GM12891 (cell line): ENCODE results near the gene EEF1AKMT2.

Experiments
- DNase-seq: peaks from one replicate; pipeline ENCODE4 v3.0.0; 2011; ENCODE audit warnings: low spot score; ENCODE audit not compliant: insufficient read length
- FAIRE-seq: peaks from 2 replicates; lab custom pipeline; 2011; peaks lifted over from hg19 to GRCh38; lab: Jason Lieb, UNC
- PAX5 ChIP-seq: IDR thresholded peaks from 2 replicates; pipeline ENCODE4 v1.6.1; 2011; ENCODE audit warnings: low read length, moderate library complexity, mild to moderate bottlenecking; ENCODE audit not compliant: insufficient read depth, severe bottlenecking
- POLR2A ChIP-seq: IDR thresholded peaks from 2 replicates; pipeline ENCODE4 v1.6.1; 2011; ENCODE audit warnings: low read depth, low read length, control low read depth
- POLR2AphosphoS5 ChIP-seq: IDR thresholded peaks from 2 replicates; pipeline ENCODE4 v1.6.1; 2011; ENCODE audit warnings: low read depth, low read length, control low read depth
- POU2F2 ChIP-seq: IDR thresholded peaks from 2 replicates; pipeline ENCODE4 v1.6.1; 2011; ENCODE audit warnings: low read depth, mild to moderate bottlenecking, control low read depth, low read length, moderate library complexity
- SPI1 ChIP-seq: IDR thresholded peaks from 2 replicates; pipeline ENCODE4 v1.6.1; 2011; ENCODE audit warnings: low read depth, low read length, control low read depth
- TAF1 ChIP-seq: IDR thresholded peaks from 2 replicates; pipeline ENCODE4 v1.6.1; 2011; ENCODE audit warnings: low read depth, low read length, control low read depth

The EEF1AKMT2 gene

DNA sequence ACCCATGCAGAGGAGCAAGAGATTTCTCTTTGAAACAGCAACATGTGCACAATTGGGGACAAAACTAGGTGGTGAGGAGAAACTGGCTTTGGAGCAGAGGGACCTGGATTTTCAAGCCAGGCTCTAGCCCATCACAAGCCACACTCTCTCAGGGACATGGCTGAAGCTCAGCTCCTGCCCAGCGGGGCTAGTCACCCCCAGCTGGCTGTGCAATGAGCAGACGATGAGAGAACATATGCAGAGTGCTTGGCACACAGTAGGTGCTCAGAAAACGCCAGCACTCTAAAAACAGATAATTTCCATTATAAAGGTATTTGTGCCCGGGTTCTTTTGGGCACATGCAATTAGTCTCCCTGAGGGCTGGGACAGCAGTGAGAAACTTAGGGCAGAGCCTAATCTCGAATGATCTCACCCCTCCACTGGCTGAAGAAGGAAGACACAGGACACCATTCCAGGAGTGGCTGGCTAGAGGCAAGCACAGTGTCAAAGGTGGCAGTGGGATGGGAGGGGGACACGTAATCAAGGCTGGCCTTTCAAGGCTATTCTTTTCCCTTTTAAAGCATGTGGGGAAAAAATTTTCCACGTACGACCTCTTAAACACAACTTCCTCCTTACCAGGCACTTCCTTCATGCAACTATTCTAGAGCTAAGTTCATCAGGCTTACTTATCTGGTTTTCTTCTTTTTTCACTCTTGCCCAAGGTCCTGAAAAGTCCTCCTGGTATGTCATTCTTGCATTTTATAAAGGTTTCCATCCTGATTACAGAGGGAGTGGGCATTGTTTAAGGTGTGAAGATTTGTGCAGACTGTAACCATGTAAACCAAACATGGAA is 62.6 kb downstream of the EEF1AKMT2 start:
- FAIRE-seq (peak; percentile 67), DNase-seq (no peak)
- TF ChIP-seq PAX5 = no peak
- TF ChIP-seq POU2F2 = no peak
- TF ChIP-seq POLR2A = no peak
- TF ChIP-seq TAF1 = no peak
- TF ChIP-seq SPI1 = no peak
- no peak for TF ChIP-seq POLR2AphosphoS5

DNA sequence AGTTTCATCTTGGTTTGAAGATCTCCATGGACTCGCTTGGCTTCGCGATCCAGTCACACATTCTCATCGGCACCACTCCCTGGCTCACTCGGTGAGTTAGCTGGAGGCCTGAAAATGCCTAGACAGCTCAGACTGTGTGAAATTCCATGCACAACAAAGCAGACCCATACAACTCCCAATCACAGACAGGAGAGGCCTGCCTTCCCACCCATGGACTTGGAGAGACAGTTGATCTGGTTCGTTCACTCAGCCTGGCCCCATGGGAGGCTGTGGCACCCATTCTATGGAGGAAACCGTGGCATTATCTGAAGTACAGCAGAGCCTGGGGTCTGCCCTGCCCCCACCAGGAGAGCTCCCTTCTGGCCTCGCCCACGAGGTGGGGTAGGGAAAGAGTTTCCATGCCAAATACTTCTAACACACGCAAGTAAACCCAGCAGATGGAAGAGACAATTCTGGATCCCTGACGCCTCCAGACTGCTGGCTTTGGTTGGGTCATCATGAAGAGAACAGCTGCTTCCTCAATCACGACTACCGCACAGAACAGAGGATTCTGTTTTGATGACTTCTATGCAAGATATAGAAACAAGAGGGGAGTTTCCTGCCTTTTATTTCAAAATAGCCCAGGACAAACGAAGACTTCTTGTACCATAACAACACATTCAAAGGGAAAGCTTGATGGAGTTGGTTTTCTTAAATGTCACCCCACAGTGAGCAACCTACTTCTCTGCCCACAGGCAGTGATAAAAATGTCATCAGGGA is 63.4 kb downstream of the EEF1AKMT2 start:
- TF ChIP-seq POLR2AphosphoS5 = no peak
- TF ChIP-seq PAX5 = no peak
- TF ChIP-seq SPI1 = no peak
- TF ChIP-seq POLR2A = no peak
- TF ChIP-seq POU2F2 = no peak
- no peak for TF ChIP-seq TAF1
- no peak for DNase-seq
- peak; percentile 79 for FAIRE-seq

DNA sequence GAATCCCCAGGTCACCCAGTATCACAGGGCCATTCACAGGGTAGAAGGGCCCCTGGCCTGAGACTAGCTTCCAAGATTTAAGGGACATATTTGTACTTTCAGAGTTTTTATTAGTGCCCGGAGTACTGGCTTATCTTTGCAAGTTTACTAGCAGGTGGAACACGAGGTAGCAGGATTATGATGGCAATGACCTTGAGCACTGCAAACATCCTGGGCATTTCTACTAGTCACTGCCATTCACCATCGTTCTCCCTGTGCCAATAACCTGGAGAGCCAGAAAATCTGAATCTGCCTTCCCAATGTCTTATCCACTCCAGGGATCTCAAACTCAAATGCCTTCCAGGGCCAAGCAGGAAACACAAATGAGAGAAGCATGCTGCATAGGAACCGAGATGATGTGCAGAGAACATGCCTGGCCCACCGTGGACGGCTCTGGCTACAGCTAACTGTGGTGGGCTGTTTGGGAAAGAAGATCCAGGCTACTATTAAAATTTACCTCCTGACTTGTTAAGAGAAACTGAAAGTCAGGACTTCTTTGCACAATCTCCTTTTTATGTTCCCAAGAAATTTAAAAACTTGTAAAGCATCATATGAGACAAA is 64.2 kb downstream of the EEF1AKMT2 start:
- FAIRE-seq = peak; percentile 51
- TF ChIP-seq POU2F2 = no peak
- TF ChIP-seq PAX5 = no peak
- no peak for TF ChIP-seq SPI1
- TF ChIP-seq TAF1 = no peak
- no peak for TF ChIP-seq POLR2AphosphoS5
- no peak for TF ChIP-seq POLR2A
- DNase-seq = no peak

DNA sequence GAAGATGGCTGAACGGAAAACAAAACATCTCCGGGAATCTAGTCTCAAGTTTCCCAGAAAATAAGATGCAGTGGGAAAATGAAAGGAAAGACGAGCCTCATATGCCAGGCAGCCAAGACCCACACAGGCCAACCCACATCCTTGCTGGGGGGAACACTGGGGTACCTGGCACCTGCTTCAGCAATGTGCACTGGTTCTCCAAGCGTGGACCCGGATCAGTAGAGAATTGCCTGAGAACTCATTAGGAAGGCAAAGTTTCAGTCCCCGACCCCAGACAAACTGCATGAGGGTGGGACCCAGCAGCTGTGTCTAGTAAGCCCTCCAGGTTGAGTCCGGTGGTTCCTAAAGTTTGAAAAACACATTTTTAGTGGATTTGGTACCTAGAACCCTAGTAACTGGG is 65.9 kb downstream of the EEF1AKMT2 start:
- DNase-seq (no peak), FAIRE-seq (no peak)
- TF ChIP-seq POLR2AphosphoS5 (no peak), TAF1 (no peak), POLR2A (no peak), POU2F2 (no peak), PAX5 (no peak), SPI1 (no peak)

DNA sequence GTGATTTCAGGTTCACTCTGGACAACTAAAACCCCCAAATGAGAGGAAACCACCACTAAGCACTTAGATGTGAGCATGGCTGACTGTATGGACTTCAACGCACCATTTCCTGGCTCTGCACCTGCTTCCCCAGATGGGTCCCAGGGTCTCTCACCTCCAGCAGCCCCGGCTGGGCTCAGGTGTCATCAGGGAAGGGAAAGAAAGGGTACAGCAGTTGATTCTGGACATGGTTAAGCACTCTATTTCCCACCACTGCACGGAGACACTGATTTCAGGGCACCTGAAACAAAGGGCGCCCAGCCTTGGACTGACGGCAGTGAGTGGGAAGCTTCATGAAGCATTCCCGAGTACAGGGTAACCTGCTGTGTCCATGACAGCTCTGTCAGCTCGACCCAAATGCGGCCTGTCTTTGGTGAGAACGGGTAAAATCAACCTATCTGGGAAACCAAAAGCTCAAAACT is 66.5 kb downstream of the EEF1AKMT2 start:
- DNase-seq = no peak
- FAIRE-seq = peak; percentile 35
- no peak for TF ChIP-seq POLR2AphosphoS5
- TF ChIP-seq POLR2A = no peak
- no peak for TF ChIP-seq SPI1
- TF ChIP-seq PAX5 = no peak
- no peak for TF ChIP-seq POU2F2
- no peak for TF ChIP-seq TAF1

DNA sequence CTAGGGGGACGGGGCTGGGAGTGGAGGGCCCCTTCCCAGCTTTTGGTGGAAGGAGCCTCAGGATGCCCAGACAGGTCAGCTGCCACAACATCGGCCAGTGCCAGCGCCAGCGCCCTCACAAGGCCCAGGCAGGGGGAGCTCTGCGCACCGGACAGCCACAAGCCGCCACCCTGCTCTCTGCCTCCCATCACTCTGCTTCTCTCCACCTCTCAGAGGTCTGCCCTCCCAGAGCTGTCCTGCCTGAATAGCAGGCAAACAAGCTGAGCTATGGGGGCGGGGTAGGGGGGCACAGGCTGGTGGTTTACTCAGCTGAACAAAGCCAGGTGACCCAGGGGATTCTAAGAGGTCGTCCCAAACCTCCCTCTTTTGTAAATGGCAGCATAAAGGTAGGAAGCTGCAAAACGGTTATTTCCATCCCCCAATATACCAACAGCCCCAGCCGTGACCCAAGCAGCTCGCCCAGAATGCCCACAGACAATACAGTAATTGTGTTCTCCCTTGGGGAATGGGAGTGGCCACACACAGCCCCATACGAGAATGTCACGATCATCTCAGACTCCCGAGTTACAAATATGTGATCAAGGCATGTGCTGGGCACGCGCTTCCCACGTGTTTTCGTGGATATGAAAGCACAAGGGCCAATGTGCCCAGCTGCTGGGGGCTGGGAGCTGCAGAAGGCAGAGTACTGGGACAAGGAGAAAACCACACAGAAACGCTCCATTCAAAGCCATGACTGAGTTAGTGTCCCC is 67.2 kb downstream of the EEF1AKMT2 start:
- FAIRE-seq (no peak), DNase-seq (no peak)
- TF ChIP-seq SPI1 (no peak), POU2F2 (no peak), PAX5 (no peak), TAF1 (no peak), POLR2AphosphoS5 (no peak), POLR2A (no peak)

DNA sequence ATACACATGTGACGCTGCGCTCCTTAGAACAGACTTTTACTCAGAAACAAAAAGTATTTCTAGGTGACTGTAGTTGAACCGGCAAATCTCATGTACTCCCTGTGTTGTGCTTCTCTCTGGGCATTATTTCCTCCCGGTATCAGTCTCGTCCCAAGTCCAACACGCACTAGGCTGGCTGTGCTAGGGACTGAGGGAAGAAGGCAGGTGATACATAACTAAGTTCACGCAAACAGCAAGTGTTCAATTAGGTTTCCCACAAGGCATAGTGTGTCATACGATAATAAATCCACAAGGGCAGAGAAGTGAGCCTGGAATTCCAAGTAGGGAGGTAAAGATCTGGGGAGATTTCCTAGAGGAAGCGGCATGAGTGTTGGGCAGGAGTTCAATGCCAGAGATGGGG is 67.9 kb downstream of the EEF1AKMT2 start:
- FAIRE-seq = peak; percentile 48
- TF ChIP-seq POLR2AphosphoS5 = no peak
- TF ChIP-seq TAF1 = no peak
- TF ChIP-seq SPI1 = no peak
- no peak for TF ChIP-seq POLR2A
- no peak for TF ChIP-seq POU2F2
- TF ChIP-seq PAX5 = no peak
- no peak for DNase-seq

DNA sequence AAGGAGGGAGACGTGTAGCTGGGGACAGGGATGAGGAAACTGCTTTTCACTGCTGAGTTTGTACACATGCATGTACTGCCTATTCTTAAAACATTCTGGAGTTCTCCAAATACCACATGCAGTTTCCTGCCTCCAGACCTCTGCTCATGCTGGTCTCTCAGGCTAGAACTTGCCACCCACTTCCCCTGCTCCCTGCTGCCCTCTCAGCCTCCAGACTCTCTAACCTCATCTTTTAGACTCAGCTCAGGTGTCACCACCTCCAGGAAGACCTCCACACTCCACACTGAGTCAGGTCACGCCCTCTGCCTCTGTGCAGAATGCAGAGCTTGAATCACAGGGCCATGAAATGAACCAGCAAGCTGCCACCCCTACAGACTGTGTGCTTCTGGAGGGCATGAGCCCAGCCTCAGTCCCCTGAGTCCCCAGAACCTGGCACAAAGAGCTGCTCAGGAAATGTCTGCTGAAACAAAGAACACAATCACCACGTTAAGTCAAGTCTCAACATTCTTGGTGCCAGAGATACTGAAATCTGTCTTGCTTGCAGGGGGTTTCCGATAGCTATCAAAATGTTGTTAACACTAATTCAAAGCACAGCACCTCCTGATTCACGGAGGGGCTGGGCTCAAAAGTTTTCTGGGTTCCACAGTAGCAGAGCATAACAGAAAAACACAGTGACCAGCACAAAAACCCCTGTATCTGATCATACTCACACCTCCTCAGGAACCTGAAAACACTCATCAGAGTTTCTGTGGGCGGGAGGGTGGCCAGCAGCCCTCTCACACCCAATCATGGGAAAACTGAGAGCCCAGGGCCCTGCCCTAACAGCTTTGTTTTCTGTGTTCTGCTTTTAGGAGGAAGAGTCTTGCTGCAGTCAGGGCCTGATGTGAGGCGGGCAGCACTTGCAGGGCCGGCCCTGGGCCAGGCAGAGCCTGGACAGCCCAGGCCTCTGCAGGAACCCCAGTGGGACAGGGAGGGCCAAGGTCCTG is 68.6 kb downstream of the EEF1AKMT2 start:
- TF ChIP-seq POU2F2 (no peak; the same call in 1 of the 2 replicates), SPI1 (peak; percentile 56), POLR2A (peak; percentile 57; the same call in 1 of the 2 replicates), PAX5 (peak; percentile 32), TAF1 (no peak), POLR2AphosphoS5 (no peak)
- DNase-seq (peak; percentile 69), FAIRE-seq (peak; percentile 89)
